NCI-H82 (cell line): ENCODE measurements around the gene MTLN.
"Not testable (repeated sequence)": the region's sequence is repeated elsewhere in the genome, so short reads cannot be mapped to it uniquely, and the experiment has no call there.

ENCODE experiments used
- DNase-seq: peaks from one replicate; lab custom pipeline; 2025; lab: John Stamatoyannopoulos, UW

The MTLN gene, protein sequence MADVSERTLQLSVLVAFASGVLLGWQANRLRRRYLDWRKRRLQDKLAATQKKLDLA

DNA sequence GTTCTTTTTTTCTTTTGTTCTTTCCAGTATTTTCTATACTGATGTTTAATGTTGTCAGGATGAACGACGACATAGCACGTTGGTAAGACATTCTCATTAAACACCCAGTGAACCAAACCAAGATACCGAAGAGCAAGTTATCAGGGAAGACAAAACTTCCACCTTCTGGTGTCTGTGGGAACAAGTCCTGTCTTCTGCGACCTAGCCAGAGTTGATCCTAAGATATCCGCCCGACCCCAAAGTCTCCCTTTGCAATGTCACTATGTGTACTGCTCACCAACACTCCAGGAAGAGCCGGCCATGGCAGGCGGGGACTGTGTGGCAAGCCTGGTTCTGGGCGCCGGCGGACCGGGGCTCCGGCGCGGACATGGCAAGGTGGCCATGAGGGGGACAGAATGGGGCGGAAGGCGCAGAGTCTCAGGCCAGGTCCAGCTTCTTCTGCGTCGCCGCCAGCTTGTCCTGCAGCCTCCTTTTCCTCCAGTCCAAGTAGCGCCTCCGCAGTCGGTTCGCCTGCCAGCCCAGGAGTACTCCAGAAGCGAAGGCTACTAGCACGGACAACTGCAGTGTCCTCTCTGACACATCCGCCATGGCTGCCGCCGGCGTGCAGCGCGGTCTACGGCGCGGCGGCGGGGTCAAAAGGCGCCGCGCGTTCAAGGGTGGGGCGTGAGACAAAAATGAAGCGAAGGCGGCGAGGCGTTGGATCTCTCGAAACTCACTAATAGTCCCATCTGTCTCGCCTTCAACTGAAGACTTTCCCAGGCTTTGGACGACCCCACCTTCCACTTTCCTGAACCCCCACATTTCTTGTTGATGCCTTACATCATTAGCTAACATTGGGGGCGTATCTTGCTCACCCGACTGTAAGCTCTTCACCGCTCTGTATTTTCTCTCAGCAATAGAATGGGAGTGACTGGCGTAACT, at the start of gene MTLN:
MTLN (minus strand) TSS at position 610 of the 921 bp plus-strand sequence; CDS start at position 588, 22 bp downstream.
- peak; percentile 75 for DNase-seq

DNA sequence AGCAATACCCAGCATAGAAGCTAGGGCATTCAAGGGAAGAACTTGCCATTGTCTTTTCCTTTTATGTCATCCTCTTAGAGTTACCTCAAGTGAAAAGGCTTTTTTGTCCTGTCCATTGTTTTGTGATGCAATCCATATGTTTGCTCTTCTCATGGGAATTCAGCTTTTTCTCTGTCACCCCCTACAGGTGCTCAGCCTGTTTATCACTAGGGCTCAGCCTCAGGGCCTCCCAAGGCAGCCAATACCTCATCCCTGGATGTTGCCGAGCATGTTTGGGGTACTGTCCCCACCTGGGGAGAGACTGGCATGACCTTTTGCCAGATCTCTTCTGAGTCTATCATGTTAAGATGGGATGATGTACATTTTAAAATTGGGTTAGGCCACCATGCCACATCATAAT, 49.6 kb upstream of the MTLN start:
- DNase-seq: not testable (repeated sequence)

DNA sequence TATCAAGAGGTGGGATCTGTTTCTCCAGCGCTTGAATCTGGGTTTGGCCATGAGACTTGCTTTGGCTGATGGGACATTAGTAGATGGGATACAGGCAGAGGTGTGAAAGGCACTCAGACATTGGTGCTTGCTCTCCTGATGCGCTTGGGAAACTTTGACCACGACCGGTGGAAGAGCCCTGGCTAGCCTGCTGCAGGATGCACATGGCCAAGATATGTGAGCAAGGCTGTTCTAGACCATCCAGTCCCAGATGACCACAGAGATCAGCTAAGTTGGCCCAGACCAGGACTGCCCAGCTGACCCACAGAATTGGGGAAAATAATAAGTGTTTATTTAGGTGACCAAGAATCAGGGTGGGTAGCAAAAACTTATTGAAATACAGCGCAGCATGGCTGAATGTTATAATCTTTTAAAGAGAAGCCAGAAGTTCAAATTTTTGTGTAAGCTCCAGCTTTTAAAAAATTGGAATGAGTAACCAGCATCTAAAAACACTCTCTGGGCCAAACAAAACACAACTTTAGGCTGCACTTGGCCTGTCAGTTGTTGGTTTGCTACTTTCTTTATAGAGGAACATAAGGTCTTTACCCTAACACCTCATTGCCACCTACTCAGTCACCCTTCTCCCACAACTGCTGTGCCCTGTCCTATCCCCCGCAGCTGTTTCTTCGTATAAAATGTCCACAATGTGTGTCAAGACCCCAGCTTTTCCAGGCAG, 35.9 kb upstream of the MTLN start:
- DNase-seq: not testable (repeated sequence)

DNA sequence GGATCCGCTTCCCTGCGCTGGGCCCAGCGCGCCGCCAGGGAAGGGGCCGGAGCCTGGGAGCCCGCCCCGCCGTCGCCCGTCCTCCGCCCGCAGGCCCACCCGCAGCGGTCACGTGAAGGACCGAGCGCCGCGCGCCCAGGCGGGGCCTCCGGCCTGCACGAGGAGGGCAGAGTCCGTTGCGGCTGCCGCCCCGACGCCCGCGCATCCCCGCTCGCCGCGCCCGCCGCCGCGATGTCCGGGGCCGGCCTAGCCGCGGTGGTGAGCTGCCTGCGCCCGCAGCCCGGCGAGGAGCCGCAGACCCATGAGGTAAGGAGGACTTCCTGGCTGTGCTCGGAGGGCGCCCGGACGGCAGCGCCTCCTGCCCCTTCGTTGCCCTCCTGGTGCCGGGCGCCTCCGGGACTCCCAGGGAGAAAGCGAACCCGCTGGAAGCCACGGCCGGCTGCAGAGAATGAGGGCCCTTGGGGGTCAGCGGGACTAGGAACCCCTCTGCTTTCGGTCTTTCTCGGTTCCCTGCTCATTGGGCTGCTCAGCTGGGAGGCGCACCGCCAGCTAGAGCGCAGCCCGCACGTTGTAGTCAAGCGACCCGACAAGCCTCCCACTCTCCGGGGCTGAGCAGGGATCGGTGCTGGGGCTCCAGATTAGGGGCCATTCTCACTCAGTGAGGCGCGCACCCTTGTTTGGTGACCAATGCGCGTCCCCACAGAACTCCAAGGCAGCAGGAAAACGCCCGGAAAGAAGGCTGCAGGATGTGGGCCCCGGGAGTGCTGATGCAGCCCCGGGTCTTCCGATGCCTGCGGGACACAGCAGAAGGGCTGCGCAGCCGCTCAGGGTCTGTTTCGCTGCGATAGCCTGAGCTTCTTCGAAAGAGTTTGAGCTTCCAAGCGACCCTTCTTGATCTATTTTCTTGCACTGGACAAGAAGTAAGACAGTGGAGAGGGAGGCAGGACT, 33.4 kb upstream of the MTLN start:
- DNase-seq: not testable (repeated sequence)

DNA sequence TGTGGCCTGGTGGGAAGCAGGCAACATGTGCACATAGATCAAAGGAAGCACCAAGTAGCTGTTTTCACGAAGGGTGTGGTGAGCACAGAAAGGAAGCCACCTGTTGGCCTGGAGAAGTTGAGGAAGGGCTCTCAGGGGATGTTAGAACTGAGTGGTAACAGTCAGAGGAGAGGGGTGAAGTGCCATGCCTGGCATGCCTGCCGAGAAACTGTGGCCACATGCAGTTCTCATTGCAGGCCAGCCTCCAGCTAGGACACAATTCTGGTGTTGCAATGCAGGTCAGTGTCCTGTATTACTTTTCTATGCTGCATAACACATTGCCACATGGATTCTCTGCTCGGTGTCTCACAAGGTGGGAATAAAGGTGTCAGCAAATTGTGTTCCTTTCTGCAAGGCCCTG, 30.9 kb upstream of the MTLN start:
- DNase-seq: not testable (repeated sequence)

DNA sequence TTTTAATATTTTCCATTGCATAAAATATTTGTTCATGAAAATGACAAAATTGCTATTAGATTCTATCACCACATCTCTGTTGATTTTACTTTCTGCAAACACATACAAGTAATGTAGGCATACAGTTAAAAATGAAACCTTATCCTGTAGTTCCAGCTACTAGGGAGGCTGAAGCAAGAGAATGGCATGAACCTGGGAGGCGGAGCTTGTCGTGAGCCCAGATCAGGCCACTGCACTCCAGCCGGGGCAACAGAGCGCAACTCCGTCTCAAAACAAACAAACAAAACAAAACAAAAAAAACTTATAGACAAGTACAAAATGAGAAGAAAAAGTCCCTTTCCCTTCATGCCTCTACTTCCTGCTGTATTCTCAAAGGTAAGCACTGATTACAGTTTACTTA, 22.2 kb upstream of the MTLN start:
- DNase-seq: not testable (repeated sequence)

DNA sequence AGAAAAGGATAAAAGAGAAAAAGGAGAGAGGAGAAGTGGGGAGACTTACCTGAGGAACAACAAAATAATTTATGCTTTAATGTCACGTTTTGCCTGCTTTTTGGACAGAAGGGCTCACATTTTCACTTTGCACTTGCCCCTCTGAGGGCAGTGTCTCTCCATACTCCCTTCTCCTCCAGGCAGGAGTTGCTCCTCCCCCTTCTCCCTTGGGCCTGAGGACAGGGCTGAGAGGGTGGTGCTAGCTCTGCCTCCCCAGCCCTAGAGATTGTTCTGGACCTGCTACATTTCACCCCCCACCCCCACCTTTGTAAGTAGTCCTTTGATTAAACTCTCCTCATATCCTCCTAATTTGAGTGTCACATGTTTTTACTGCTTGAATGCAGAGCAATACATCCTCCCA, 17.5 kb upstream of the MTLN start:
- not testable (repeated sequence) for DNase-seq

DNA sequence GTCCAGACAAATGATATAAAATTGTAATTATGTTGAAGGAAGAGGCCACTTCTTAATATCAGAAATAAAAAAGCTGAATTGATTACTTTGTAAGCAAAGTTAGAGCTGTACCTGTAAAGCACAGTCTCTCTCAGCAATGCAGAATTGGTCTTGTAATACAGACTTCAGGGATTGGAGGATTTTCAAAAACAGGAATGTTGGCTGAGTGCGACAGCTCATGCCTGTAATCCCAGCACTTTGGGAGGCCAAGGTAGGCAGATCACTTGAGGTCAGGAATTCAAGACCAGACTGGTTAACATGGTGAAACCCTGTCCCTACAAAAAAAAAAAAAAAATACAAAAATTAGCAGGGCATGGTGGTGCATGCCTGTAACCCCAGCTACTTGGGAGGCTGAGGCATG, 10.3 kb upstream of the MTLN start:
- not testable (repeated sequence) for DNase-seq

DNA sequence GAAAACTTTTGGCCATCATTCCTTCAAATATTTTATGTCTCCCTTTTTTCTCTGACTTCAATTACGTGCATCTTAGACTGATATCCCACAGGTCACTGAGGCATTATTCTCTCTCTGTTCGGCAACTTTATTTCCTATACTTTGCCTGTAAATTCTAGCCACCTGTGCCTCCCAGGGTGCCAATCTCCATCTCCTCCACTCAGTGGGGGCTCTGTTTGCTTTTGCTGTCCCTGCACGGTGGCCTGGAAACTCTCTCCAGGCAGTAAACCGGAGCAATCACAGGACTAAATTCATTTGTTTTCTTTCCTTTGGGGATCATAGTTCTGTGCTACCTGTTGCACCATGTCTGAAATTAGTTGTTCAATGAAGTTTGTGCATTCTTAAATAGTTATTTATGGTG, 9.6 kb upstream of the MTLN start:
- DNase-seq: no peak

DNA sequence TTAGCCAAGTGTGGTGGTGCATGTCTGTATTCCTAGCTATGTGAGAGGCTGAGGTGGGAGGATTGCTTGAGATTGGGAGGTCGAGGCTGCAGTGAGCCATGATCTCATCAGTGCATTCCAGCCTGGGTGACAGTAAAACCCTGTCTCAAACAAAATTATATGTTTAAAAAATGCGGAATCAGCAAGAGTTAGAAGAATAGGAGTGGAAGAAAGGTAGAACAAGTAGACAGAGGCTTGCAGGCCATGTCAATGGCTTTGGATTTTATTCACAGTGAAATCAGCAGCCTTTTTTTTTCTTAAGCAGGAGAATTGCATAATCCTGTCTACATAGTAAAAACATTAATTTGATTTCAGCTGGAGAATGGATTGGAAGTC, 7.8 kb upstream of the MTLN start:
- no peak for DNase-seq

DNA sequence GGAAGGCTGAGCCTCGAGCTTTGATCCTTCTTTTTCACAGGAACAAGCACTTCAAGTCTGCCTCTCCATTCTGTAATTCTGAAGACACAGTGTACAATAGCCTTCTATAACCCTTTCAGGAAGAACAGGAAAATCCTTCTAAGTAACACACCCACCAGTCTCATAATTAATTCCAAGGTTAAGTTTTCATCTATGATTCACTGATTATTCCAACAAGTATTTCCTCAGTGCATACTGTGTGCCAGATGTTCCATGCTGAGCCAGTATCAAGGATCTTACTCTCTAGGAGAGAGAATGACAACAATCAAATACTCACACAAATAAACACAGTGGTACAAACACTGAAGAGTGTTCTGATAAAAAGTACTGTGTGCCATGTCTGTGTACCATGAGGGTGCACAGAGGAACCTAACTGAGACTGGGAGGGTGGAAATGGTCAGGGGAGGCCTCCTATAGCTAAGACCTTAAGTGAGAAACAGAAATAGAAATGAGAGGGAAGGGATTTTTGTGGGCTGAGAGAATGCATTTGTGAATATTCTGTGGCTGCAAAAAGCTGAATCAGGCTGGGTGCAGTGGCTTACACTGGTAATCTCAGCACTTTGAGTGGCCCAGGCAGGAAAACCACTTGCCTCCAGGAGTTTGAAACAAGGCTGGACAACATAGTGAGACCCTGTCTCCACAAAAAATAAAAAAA, 7.3 kb upstream of the MTLN start:
- no peak for DNase-seq

DNA sequence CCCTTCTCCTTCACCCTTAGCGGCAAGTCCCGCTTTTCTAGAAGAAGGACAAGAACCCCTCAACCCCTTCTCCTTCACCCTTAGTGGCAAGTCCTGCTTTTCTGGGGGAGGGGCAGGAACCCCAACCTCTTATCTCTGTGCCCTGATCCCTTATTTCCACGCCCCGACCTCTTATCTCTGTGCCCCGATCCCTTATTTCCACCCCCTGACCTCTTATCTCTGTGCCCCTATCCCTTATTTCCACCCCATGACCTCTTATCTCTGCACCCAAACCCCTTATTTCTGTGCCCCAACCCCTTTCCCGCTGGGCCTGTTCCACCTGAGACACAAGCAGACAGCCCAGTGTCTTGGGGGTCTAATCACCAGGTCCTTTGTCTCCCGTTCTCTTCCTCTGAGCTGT, 6.5 kb upstream of the MTLN start:
- not testable (repeated sequence) for DNase-seq

DNA sequence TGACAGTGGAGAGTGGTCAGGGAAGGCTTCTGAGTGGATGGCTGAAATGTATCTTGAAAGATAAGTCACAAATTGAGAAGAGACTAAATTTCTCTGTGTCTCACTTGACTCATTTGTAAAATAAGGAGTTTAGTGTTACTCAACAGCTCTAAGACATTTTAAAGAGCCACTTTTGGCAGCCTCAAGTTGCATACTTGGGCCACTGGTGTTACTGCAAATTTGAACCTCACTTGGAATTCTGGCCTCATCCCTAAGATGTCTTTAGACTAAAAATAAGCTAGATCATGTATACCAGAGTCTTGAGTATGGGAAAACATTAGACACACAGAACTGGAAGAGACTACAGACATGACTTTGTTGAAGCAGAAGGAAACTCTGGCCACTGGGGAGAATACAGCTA, 4.5 kb upstream of the MTLN start:
- no peak for DNase-seq

DNA sequence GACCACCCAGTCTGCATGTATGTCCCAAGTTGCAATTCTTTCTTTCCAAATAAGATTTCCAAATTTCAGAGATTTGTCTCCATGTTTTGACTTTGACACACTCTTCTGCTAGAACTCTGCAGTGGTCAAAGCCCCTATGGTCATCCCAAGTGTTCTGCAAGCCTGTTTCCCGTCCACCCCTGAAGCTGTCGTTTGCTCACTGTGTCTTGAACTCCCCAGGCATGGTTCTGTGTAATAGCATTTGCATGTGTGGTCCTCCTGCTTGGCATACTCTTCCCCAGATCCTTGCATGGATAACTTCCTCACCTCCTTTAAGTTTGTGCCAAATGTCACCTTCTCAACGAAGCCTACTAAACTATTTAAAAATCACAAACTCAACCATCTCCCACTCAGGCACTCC, 3.9 kb upstream of the MTLN start:
- DNase-seq: no peak

DNA sequence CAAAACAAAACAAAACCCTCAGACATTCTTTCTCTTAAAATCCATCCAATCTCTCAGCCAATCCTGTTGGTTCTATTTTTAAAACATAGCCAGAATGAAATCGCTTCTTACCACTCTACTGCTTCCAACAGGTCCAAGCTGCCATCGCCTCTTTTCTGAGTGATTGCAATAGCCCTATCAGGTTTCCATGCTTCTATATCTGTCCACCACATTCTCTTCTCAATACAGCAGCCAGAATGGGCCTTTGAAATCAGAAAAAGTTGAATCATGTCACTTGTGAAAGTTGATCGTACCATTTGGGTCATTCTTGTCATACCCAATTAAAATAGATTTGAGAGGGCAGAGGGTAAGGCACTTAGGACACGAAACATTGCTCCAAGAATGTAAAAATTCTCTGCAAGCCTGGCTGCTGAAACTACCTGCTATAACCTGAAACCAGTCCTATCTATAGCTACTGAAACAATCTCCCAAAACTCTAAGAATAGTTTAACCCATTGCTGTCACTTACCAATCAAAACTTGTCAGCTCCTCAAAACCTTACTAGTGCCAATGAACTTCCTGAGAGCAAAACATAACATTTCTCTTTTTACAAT, 3.3 kb upstream of the MTLN start:
- no peak for DNase-seq

DNA sequence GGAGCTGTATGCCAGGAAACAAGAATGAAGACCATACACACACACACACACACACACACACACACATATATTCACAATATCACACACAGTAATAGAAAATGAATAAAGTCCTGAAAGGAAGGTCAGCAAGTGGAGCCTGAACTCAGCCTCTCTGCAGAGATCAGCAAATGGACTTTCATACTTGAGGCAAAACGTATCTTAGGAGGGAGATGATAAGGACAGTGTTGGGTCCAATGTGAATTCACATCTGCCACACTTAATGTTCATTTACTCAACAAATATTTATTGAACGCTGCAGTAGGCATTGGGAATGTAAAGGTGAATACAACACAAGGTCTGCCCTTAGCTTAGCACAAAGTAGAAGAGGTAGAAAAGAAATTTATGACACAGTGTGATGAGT, 2.7 kb upstream of the MTLN start:
- no peak for DNase-seq

DNA sequence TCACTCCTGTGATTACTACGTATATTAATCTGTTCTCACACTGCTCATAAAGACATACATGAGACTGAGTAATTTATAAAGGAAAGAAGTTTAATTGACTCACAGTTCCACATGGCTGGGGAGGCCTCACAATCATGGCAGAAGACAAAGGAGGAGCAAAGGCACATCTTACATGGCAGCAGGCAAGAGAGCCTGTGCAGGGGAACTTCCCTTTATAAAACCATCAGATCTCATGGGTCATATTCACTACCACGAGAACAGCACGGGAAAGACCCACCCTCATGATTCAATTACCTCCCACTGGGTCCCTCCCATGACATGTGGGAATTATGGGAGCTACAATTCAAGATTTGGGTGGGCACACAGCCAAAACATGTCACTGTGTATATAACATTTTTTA, 1.2 kb upstream of the MTLN start:
- not testable (repeated sequence) for DNase-seq

DNA sequence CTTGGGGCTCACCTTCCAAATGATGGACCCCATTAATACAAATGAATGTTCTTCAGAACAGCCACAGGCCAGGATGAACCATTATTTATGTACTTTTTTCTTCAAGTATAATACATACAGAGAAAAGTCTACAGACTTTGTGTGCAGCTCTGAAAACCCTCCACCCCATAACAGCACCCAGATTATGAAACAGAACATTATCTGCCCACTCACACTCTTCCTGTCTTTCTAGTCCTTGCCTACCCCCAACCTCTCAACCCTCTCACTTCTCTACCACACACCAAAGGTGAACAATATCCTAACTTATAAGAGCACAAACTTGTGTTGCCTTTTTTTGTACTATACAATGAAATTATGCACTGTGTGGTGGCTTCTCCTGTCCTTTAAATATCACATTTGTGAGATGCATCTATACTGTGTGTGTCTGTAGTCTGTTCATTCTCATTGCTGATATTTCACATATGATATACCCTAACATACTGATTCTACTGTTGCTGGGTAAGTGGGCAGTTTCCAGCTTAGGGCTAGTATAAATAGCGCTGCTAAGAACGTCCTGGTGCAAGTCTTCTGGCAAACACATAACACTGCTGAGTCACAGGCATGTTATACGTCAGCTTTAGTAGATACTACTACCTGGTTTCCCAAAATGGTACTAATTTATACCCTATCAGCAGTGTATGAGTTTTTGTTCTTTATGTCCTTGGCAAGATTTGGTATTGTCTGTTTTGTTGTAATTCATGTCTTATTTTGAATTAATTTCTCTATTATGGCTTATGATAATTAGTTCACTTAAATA, 6.5 kb downstream of the MTLN start:
- no peak for DNase-seq

DNA sequence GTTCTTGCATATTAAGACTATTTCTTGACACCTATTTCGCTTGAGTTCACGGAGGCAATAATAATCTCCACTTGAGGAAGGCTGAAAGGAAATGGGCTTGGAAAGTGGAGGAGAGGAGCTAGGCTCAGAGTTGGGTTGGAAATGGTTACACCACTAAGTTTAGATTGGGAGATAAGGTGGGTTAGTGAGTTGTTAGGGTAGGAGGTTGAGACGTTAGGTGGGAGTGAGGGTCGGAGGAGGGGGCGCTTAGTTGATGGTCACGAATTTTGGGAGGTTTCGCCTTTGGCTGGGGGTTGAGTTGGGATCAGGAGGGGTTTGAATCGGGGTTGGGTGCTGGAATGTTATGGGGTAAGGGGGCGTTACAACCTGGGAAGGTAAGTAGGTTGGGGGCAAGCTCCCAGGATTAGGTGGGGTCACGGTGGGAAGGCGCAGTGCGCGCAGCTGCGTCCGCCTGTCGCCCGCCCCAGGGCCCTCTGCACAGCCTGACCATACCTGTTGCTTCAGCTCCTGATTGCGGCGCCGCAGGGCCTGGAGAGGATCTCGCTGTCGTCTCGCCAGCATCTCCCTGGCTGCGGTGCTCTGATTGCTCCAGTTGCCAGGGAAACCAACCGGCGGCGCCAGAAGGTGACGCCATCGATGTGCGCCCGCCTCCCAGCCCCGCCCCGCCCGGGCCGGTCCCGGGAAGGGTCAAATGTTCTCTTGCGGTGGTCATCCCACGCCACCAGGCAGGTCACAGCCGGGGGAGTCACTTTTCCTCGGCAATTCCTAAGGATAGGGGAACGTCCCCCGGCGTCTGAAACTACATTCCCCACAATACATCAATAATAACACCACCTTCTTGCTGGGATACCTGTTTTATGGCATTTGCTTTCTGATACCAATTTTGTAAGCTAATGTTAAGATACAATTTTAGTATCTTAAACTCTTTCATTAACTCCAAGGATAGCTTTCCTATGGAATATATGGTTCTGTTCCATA, 7.7 kb downstream of the MTLN start, which contains the start of gene NPHP1:
NPHP1 (minus strand) TSS at position 606 of the 978 bp plus-strand sequence; CDS start at position 561, 45 bp downstream.
- DNase-seq: peak; percentile 87
